ENCODE data around the gene CERKL. TPM values are rescaled to one million over a fixed set of nuclear protein-coding genes. Genes with fewer than 3 reads are reported as not detected.

Gene CERKL
- total and polyA plus RNA-seq, 12 donors, result not detected

GRCh38 chr2:181657379-181657778 lies 474 bp upstream of the CERKL start:
- Histone ChIP-seq H3K27me3 (peaks cover 5 to 61% (median 48%) of the 10 kb centered on the region in 7 donors), H3K27ac (no peak overlapping the region), H3K4me1 (peaks cover 0 to 15% (median 8%) of the 10 kb centered on the region in 9 donors), H3K9me3 (no peaks in the 10 kb centered on the region), H3K36me3 (no peaks in the 10 kb centered on the region), H3K4me3 (peak overlapping the region in 8 of 10 donors; percentile 23 to 63 (median 53))
- intact Hi-C loops (cut with DNase I), result no loop called here
- no peak for TF ChIP-seq CTCF (IDR thresholded peaks at IDR 0.05)
- no peak for DNase-seq
- 49 to 54% methylated on average over 4 of the region's 4 CpGs for WGBS, 2 donors
- ATAC-seq, result no peak

- no peaks in the 10 kb centered on the region for H3K9me3 ChIP-seq
- DNase-seq (no peak), ATAC-seq (no peak)
- H3K4me1 ChIP-seq, result peaks cover 0 to 15% (median 8%) of the 10 kb centered on the region in 9 donors
- intact Hi-C loops (cut with DNase I), result no loop called here
- peaks cover 5 to 61% (median 49%) of the 10 kb centered on the region in 7 donors for H3K27me3 ChIP-seq
- H3K36me3 ChIP-seq, result no peaks in the 10 kb centered on the region
- H3K4me3 ChIP-seq, result no peak overlapping the region
- no peak overlapping the region for H3K27ac ChIP-seq
- WGBS, 2 donors, result 44 to 47% methylated on average over 7 of the region's 7 CpGs
- no peak for TF ChIP-seq CTCF (IDR thresholded peaks at IDR 0.05)
These were observed 1.4 kb downstream of the CERKL start for GRCh38 chr2:181655519-181655918.

GRCh38 chr2:181649436-181649979 lies 7.4 kb downstream of the CERKL start:
- no peaks in the 10 kb centered on the region for H3K9me3 ChIP-seq
- TF ChIP-seq CTCF (IDR thresholded peaks at IDR 0.05), result no peak

GRCh38 chr2:181648478-181649155 lies 8.3 kb downstream of the CERKL start:
- DNase-seq, result no peak
- no peaks in the 10 kb centered on the region for H3K36me3 ChIP-seq
- H3K27ac ChIP-seq, result no peak overlapping the region
- peaks cover 0 to 35% (median 15%) of the 10 kb centered on the region in 7 donors for H3K27me3 ChIP-seq
- no peak overlapping the region for H3K4me3 ChIP-seq
- no peak for ATAC-seq
- intact Hi-C loops (cut with DNase I), result no loop called here
- no peak for TF ChIP-seq CTCF (IDR thresholded peaks at IDR 0.05)
- 87 to 88% methylated on average over 2 of the region's 2 CpGs for WGBS, 2 donors
- H3K4me1 ChIP-seq, result no peaks in the 10 kb centered on the region
- H3K9me3 ChIP-seq, result no peaks in the 10 kb centered on the region

More at GRCh38 chr2:181649436-181649979, 7.4 kb downstream of the CERKL start:
- no peak overlapping the region for H3K27ac ChIP-seq
- intact Hi-C loops (cut with DNase I), result no loop called here
- no peak overlapping the region for H3K4me3 ChIP-seq
- no peaks in the 10 kb centered on the region for H3K4me1 ChIP-seq
- no peaks in the 10 kb centered on the region for H3K36me3 ChIP-seq
- 87 to 90% methylated on average over 4 of the region's 4 CpGs for WGBS, 2 donors
- peaks cover 0 to 31% (median 16%) of the 10 kb centered on the region in 7 donors for H3K27me3 ChIP-seq
- no peak for DNase-seq
- ATAC-seq, result no peak
